NCI-H2227 (cell line): ENCODE measurements around the gene PRDM9.
"Not testable (repeated sequence)": the region's sequence is repeated elsewhere in the genome, so short reads cannot be mapped to it uniquely, and the experiment has no call there.

Experiments
- DNase-seq: peaks from one replicate; lab custom pipeline; 2025; ENCODE audit not compliant: unreplicated experiment; lab: John Stamatoyannopoulos, UW

The PRDM9 gene

GRCh38 chr5:23507278-23507685 is at the start of gene PRDM9:
Gene PRDM9, plus strand, starts transcription at chr5:23507609. Its CDS starts 1,425 bp downstream, at chr5:23509034.
- DNase-seq, result peak; percentile 89

- DNase-seq, result no peak
Observed at GRCh38 chr5:23457780-23458179, 49.6 kb upstream of the PRDM9 start.

- DNase-seq, result no peak
Observed at GRCh38 chr5:23459214-23459613, 48.2 kb upstream of the PRDM9 start.

GRCh38 chr5:23461576-23461975 is 45.8 kb upstream of the PRDM9 start:
- DNase-seq, result no peak

GRCh38 chr5:23466401-23466912 is 41.0 kb upstream of the PRDM9 start:
- DNase-seq, result peak; percentile 71

GRCh38 chr5:23468658-23469057 is 38.8 kb upstream of the PRDM9 start:
- DNase-seq, result no peak

- no peak for DNase-seq
Observed at GRCh38 chr5:23473915-23474314, 33.5 kb upstream of the PRDM9 start.

GRCh38 chr5:23474315-23474714 is 33.1 kb upstream of the PRDM9 start:
- DNase-seq, result no peak

- DNase-seq, result no peak
Observed at GRCh38 chr5:23476580-23476979, 30.8 kb upstream of the PRDM9 start.

- no peak for DNase-seq
Observed at GRCh38 chr5:23482642-23483041, 24.8 kb upstream of the PRDM9 start.

GRCh38 chr5:23483090-23483489 is 24.3 kb upstream of the PRDM9 start:
- DNase-seq, result no peak

GRCh38 chr5:23484096-23484495 is 23.3 kb upstream of the PRDM9 start:
- DNase-seq, result no peak

GRCh38 chr5:23486227-23486626 is 21.2 kb upstream of the PRDM9 start:
- not testable (repeated sequence) for DNase-seq

- DNase-seq, result no peak
Observed at GRCh38 chr5:23490993-23491392, 16.4 kb upstream of the PRDM9 start.

GRCh38 chr5:23494558-23494957 is 12.9 kb upstream of the PRDM9 start:
- DNase-seq, result no peak

GRCh38 chr5:23496576-23496975 is 10.8 kb upstream of the PRDM9 start:
- no peak for DNase-seq

- peak; percentile 69 for DNase-seq
Observed at GRCh38 chr5:23506329-23507236, 826 bp upstream of the PRDM9 start.

- DNase-seq, result not testable (repeated sequence)
Observed at GRCh38 chr5:23510434-23510833, 3.0 kb downstream of the PRDM9 start.

GRCh38 chr5:23522553-23522952 is 15.1 kb downstream of the PRDM9 start:
- no peak for DNase-seq

- no peak for DNase-seq
Observed at GRCh38 chr5:23523031-23523430, 15.6 kb downstream of the PRDM9 start.

- DNase-seq, result no peak
Observed at GRCh38 chr5:23523998-23524397, 16.6 kb downstream of the PRDM9 start.

- DNase-seq, result no peak
Observed at GRCh38 chr5:23525751-23526150, 18.3 kb downstream of the PRDM9 start.

- not testable (repeated sequence) for DNase-seq
Observed at GRCh38 chr5:23526616-23527015, 19.2 kb downstream of the PRDM9 start.
